22Rv1 (cell line): ENCODE results near the gene A2M.

Experiments used
- ZFX ChIP-seq: fragments of 450-650 bp; IDR thresholded peaks from 2 replicates; pipeline ENCODE4 v1.6.1; 2017; ENCODE audit warnings: antibody characterized with exemption, borderline replicate concordance
- TF ChIP-seq, protein P1 (sequence below): fragments of 450-650 bp; IDR thresholded peaks from 2 replicates; pipeline ENCODE4 v1.5.1; 2017; ENCODE audit warnings: mild to moderate bottlenecking

DNA sequence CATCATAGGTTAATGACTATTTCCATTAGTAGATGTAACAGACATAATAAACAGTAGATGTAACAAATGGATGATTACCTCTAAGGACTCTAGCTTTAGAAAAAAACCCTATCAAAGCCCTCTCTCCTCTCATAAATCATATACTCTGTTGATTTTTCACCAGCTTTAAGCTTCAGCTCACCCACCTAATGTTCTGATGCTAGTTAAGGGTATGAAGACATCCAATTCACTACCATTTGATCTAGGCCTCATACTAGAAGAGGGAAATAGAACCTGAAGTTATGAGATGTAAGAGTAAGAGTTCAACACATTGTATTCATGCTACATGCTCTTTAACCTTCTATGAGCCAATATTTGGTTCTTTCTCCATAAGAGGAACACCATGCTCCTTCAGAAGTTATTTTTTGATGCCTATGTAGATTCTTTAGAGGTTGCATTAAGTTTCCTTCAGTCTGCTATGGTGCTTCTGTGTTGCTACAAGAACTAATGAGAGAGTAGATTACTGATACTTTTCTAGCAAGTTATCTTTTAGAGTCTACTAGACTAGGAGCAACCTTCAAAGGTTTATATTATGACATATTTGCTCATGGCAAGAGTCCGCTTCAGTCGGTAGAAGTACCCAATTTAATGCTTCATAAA is 16.0 kb downstream of the A2M start:
- TF ChIP-seq, protein P1, sequence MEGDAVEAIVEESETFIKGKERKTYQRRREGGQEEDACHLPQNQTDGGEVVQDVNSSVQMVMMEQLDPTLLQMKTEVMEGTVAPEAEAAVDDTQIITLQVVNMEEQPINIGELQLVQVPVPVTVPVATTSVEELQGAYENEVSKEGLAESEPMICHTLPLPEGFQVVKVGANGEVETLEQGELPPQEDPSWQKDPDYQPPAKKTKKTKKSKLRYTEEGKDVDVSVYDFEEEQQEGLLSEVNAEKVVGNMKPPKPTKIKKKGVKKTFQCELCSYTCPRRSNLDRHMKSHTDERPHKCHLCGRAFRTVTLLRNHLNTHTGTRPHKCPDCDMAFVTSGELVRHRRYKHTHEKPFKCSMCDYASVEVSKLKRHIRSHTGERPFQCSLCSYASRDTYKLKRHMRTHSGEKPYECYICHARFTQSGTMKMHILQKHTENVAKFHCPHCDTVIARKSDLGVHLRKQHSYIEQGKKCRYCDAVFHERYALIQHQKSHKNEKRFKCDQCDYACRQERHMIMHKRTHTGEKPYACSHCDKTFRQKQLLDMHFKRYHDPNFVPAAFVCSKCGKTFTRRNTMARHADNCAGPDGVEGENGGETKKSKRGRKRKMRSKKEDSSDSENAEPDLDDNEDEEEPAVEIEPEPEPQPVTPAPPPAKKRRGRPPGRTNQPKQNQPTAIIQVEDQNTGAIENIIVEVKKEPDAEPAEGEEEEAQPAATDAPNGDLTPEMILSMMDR: no peak
- TF ChIP-seq ZFX: no peak
